ENCODE measurements around the gene ACSL1. TPM values are rescaled to one million over a fixed set of nuclear protein-coding genes. Genes with fewer than 3 reads are reported as not detected.

Gene ACSL1
- total RNA-seq, 1 donor from 2014 or later: 60.3 TPM

DNA sequence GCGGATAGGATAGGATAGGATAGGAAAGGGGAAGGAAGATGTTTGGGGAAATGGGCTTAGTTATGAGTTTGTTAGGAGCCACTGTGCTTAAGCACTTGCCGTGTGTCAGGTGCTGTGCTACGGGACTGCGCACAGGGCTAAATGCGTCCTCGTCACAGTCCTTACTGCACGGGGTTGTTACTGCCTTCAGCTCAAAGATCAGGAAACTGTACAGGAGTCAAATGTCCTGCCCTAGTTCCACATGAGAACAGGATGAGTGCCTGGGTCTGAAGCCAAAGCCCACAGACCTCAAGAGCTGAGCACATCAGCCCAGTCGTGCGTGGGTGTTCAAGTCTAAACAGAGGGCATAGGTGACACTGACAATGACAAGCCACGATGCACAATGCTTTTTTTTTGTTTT is 15.0 kb downstream of the ACSL1 start:
- TF ChIP-seq, protein P1, sequence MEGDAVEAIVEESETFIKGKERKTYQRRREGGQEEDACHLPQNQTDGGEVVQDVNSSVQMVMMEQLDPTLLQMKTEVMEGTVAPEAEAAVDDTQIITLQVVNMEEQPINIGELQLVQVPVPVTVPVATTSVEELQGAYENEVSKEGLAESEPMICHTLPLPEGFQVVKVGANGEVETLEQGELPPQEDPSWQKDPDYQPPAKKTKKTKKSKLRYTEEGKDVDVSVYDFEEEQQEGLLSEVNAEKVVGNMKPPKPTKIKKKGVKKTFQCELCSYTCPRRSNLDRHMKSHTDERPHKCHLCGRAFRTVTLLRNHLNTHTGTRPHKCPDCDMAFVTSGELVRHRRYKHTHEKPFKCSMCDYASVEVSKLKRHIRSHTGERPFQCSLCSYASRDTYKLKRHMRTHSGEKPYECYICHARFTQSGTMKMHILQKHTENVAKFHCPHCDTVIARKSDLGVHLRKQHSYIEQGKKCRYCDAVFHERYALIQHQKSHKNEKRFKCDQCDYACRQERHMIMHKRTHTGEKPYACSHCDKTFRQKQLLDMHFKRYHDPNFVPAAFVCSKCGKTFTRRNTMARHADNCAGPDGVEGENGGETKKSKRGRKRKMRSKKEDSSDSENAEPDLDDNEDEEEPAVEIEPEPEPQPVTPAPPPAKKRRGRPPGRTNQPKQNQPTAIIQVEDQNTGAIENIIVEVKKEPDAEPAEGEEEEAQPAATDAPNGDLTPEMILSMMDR (IDR thresholded peaks at IDR 0.05; ENCODE audit: insufficient read depth, low read length, severe bottlenecking): no peak
- DNase-seq (ENCODE audit: low read depth) (no peak), FAIRE-seq (no peak)
- no peaks in the 10 kb centered on the region for H3K27me3 ChIP-seq (ENCODE audit: control insufficient read depth, insufficient read depth, low read length)
- H3K4me3 ChIP-seq (ENCODE audit: low read depth, low read length): no peak overlapping the region
- peaks cover 2% of the 10 kb centered on the region for H3K36me3 ChIP-seq (ENCODE audit: control insufficient read depth, insufficient read depth, low read length)

- FAIRE-seq: no peak
- Histone ChIP-seq H3K36me3 (ENCODE audit: control insufficient read depth, insufficient read depth, low read length) (peaks cover 2% of the 10 kb centered on the region), H3K4me3 (ENCODE audit: low read depth, low read length) (no peak overlapping the region), H3K27me3 (ENCODE audit: control insufficient read depth, insufficient read depth, low read length) (no peaks in the 10 kb centered on the region)
- TF ChIP-seq, protein P1 (IDR thresholded peaks at IDR 0.05; ENCODE audit: insufficient read depth, low read length, severe bottlenecking): no peak
- no peak for DNase-seq (ENCODE audit: low read depth)
Measured at GRCh38 chr4:184808713-184809050, 17.1 kb downstream of the ACSL1 start.

- peaks cover 2% of the 10 kb centered on the region for H3K36me3 ChIP-seq (ENCODE audit: control insufficient read depth, insufficient read depth, low read length)
- FAIRE-seq: no peak
- H3K27me3 ChIP-seq (ENCODE audit: control insufficient read depth, insufficient read depth, low read length): no peaks in the 10 kb centered on the region
- TF ChIP-seq, protein P1 (IDR thresholded peaks at IDR 0.05; ENCODE audit: insufficient read depth, low read length, severe bottlenecking): no peak
- DNase-seq (ENCODE audit: low read depth): peak; percentile 78
- H3K4me3 ChIP-seq (ENCODE audit: low read depth, low read length): no peak overlapping the region
Measured at GRCh38 chr4:184807797-184808712, 17.7 kb downstream of the ACSL1 start.

DNA sequence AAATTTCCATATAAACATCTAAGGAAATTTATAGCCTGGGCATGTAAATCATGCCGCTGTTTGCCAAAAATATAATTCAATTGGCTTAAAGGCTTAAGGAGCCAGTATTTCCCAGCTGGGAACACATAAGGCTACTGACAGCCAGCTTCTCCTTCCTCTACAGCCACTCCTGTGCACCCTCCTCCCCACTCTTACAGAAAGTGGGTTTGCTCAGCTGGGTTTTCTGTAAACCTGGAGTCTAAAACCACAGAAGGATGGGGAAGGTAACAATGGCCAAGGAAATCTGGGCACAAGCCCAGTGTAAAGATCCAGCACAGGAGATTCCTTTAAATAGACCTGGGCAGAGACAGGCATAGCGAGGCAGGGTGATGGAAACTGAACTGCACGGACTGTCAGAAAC is 18.5 kb downstream of the ACSL1 start:
- DNase-seq (ENCODE audit: low read depth) (no peak), FAIRE-seq (no peak)
- Histone ChIP-seq H3K4me3 (ENCODE audit: low read depth, low read length) (no peak overlapping the region), H3K36me3 (ENCODE audit: control insufficient read depth, insufficient read depth, low read length) (peaks cover 2% of the 10 kb centered on the region), H3K27me3 (ENCODE audit: control insufficient read depth, insufficient read depth, low read length) (no peaks in the 10 kb centered on the region)
- TF ChIP-seq, protein P1 (IDR thresholded peaks at IDR 0.05; ENCODE audit: insufficient read depth, low read length, severe bottlenecking): no peak

GRCh38 chr4:184806711-184807110 is 19.1 kb downstream of the ACSL1 start:
- Histone ChIP-seq H3K4me3 (ENCODE audit: low read depth, low read length) (no peak overlapping the region), H3K27me3 (ENCODE audit: control insufficient read depth, insufficient read depth, low read length) (no peaks in the 10 kb centered on the region), H3K36me3 (ENCODE audit: control insufficient read depth, insufficient read depth, low read length) (peaks cover 2% of the 10 kb centered on the region)
- TF ChIP-seq, protein P1 (IDR thresholded peaks at IDR 0.05; ENCODE audit: insufficient read depth, low read length, severe bottlenecking): no peak
- DNase-seq (ENCODE audit: low read depth): no peak
- FAIRE-seq: no peak

GRCh38 chr4:184806229-184806550 is 19.6 kb downstream of the ACSL1 start:
- Histone ChIP-seq H3K4me3 (ENCODE audit: low read depth, low read length) (no peak overlapping the region), H3K36me3 (ENCODE audit: control insufficient read depth, insufficient read depth, low read length) (peaks cover 2% of the 10 kb centered on the region), H3K27me3 (ENCODE audit: control insufficient read depth, insufficient read depth, low read length) (no peaks in the 10 kb centered on the region)
- DNase-seq (ENCODE audit: low read depth): no peak
- TF ChIP-seq, protein P1 (IDR thresholded peaks at IDR 0.05; ENCODE audit: insufficient read depth, low read length, severe bottlenecking): no peak
- peak; percentile 58 for FAIRE-seq
